ENCODE measurements around the gene MEAF6.

Gene MEAF6

GRCh38 chr1:37483785-37484184 is 30.8 kb downstream of the MEAF6 start:
- DNase-seq = no peak

- DNase-seq = no peak
Measured at GRCh38 chr1:37482796-37483744, 31.5 kb downstream of the MEAF6 start.

GRCh38 chr1:37482004-37482785 is 32.4 kb downstream of the MEAF6 start:
- DNase-seq = no peak

GRCh38 chr1:37481289-37482003 is 33.1 kb downstream of the MEAF6 start:
- DNase-seq = no peak

GRCh38 chr1:37480581-37481288 is 33.8 kb downstream of the MEAF6 start:
- no peak for DNase-seq

- DNase-seq = no peak
Measured at GRCh38 chr1:37480125-37480466, 34.5 kb downstream of the MEAF6 start.

- DNase-seq = peak; percentile 54
Measured at GRCh38 chr1:37479255-37480124, 35.1 kb downstream of the MEAF6 start.

GRCh38 chr1:37478890-37479254 is 35.7 kb downstream of the MEAF6 start:
- DNase-seq = no peak

- no peak for DNase-seq
Measured at GRCh38 chr1:37478451-37478881, 36.1 kb downstream of the MEAF6 start.

GRCh38 chr1:37477946-37478345 is 36.6 kb downstream of the MEAF6 start:
- DNase-seq = no peak

GRCh38 chr1:37477198-37477931 is 37.2 kb downstream of the MEAF6 start:
- no peak for DNase-seq

GRCh38 chr1:37476460-37477197 is 37.9 kb downstream of the MEAF6 start:
- DNase-seq = no peak

- no peak for DNase-seq
Measured at GRCh38 chr1:37476087-37476452, 38.5 kb downstream of the MEAF6 start.

- DNase-seq = no peak
Measured at GRCh38 chr1:37475380-37476086, 39.0 kb downstream of the MEAF6 start.

- no peak for DNase-seq
Measured at GRCh38 chr1:37474697-37475379, 39.7 kb downstream of the MEAF6 start.

GRCh38 chr1:37474046-37474696 is 40.4 kb downstream of the MEAF6 start, which contains the start of gene ZC3H12A:
ZC3H12A (plus strand) TSS chr1:37474580; CDS start chr1:37475497, 917 bp downstream.
- DNase-seq = peak; percentile 65

- no peak for DNase-seq
Measured at GRCh38 chr1:37473431-37474045, 41.0 kb downstream of the MEAF6 start.

GRCh38 chr1:37472994-37473393 is 41.6 kb downstream of the MEAF6 start:
- DNase-seq = no peak

Data from amniotic stem cell (primary cell).